GM12865 (cell line): ENCODE measurements around the gene CALR3.
"Not testable (repeated sequence)": the region's sequence is repeated elsewhere in the genome, so short reads cannot be mapped to it uniquely, and the experiment has no call there.

ENCODE experiments used
- DNase-seq: peaks from one replicate; pipeline ENCODE4 v3.0.0; 2010; ENCODE audit warnings: low read depth
- H3K4me3 ChIP-seq: 2 replicates; pipeline ENCODE4 v1.5.1; 2011; ENCODE audit warnings: mild to moderate bottlenecking, low read depth, low read length, control low read depth
- CTCF ChIP-seq: IDR thresholded peaks from 2 replicates; pipeline ENCODE4 v1.5.1; 2011; ENCODE audit warnings: low read length, control low read depth, low read depth, inconsistent platforms; ENCODE audit not compliant: insufficient read depth; ENCODE audit errors: missing control alignments

CALR3 gene, protein sequence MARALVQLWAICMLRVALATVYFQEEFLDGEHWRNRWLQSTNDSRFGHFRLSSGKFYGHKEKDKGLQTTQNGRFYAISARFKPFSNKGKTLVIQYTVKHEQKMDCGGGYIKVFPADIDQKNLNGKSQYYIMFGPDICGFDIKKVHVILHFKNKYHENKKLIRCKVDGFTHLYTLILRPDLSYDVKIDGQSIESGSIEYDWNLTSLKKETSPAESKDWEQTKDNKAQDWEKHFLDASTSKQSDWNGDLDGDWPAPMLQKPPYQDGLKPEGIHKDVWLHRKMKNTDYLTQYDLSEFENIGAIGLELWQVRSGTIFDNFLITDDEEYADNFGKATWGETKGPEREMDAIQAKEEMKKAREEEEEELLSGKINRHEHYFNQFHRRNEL

DNA sequence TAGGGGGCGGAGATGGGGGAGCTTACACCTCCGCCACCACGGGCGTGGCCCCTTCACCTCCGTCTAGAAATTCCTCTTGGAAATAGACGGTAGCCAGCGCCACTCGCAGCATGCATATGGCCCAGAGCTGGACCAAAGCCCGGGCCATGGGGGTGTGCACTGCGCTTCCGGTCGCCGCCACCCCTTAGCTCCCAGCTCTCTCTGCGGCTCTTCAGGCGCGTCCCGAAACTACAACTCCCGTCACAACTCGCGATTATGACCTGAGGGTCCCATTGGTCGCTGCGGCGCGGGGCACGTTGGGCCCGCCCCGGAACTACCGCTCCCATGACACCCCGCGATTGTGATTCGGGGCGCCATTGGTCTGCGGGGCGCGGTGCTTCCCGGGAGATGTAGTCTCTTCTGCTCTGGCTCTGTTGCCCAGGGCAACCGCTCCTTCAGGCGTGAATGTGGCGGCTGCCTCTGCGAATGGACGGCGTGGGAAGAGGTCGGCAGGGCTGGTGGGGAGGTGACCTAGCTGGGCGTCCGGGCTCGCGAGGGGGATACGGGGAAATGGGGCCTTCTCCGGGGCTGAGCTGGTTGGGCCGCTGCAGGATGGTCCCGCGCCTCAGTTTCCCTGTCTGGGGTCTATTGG is at the start of gene CALR3, which contains the start of gene C19orf44:
CALR3 (minus strand) TSS at position 186 of the 631 bp plus-strand sequence; CDS start at position 148, 38 bp downstream.
C19orf44 (plus strand) TSS at position 413 of the 631 bp plus-strand sequence. CDS start 4,399 bp downstream, outside the sequence.
- H3K4me3 ChIP-seq = peak within 1 kb of the TSS; percentile 75
- peak; percentile 99 for DNase-seq
- no peak for TF ChIP-seq CTCF

DNA sequence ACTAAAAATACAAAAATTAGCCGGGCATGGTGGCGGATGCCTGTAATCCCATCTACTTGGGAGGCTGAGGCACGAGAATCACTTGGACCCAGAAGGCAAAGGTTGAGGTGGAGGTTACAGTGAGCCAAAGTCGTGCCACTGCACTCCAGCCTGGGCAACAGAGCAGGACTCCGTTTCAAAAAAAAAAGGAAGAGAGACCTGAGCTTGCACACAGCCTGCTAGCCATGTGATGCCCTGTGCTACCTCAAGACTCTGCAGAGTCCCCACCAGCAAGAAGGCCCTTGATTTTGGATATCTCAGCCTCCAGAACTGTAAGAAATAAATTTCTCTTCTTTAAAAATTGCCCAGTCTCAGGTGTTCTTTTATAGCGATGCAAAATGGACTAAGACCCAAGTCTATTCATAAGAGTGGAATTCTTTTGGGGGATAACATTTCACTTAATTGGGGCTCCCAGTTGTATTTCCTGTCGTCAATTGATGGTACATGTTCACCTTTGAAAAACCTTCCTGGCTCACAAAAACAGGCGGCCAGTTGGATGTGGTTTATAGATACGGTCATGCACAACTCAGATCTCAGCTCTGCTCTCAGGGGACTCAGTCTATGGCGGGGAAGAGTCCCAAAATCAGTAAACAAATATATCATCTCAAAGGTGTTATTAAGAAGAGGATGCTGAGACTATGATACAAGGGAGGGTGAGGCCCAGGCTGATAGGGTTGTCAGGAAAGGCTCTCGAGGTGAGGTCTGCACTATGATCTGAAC is 48.7 kb upstream of the CALR3 start:
- no peak for TF ChIP-seq CTCF
- peak overlapping the region; percentile 15 for H3K4me3 ChIP-seq
- peak; percentile 59 for DNase-seq

GRCh38 chr19:16543734-16544133 is 47.8 kb upstream of the CALR3 start:
- H3K4me3 ChIP-seq = peak overlapping the region; percentile 81
- DNase-seq = not testable (repeated sequence)

- DNase-seq = peak; percentile 23
- TF ChIP-seq CTCF = no peak
- peak overlapping the region; percentile 81 for H3K4me3 ChIP-seq
These were observed 47.0 kb upstream of the CALR3 start for GRCh38 chr19:16542910-16543472.

DNA sequence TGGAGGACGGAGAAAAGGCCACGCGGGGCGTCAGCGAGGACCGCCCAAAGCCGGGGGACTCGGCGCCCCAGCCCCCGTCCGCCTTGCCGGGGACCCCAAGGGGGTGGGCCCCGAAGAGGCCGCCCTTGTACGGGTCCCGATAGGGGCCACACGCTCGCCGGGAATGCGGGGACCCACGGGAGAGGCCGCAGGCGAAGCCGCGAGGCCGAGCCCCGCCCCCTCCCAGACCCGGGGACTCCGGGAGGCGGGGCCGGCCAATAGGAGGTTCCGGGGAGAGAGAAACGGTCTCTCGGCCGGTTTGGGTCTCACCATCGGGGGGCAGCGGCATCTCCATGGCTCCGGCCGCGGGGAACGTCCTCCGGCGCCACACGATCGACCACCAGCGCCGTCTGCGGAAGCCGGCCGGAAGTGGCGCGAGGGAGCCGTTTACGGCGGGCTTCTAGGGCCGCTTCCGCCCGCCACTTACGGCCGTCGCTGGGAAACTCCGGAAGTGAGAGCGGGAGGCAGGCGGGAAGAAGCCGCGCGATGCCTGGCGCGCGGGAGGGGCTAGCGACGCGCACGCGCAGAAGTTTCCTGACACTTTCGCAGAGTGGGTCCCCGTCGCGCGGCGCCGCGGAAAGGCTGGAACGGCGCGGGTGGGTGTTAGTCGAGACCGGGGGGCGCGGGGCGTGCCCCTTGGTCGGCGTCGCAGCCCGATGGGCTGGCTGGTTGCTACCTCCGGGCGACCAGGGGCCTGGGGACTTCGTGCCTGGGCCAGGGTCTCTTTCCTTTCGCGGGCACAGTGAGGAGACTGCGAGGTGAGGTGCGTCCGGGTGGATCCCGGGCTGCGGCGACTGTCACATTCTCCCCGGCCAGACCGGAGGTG is 46.3 kb upstream of the CALR3 start, which contains the start of gene CHERP:
CHERP (minus strand) TSS at position 393 of the 865 bp plus-strand sequence; CDS start at position 334, 59 bp downstream.
- peak; percentile 97 for DNase-seq
- H3K4me3 ChIP-seq = peak within 1 kb of the TSS; percentile 81
- TF ChIP-seq CTCF = peak; percentile 0

DNA sequence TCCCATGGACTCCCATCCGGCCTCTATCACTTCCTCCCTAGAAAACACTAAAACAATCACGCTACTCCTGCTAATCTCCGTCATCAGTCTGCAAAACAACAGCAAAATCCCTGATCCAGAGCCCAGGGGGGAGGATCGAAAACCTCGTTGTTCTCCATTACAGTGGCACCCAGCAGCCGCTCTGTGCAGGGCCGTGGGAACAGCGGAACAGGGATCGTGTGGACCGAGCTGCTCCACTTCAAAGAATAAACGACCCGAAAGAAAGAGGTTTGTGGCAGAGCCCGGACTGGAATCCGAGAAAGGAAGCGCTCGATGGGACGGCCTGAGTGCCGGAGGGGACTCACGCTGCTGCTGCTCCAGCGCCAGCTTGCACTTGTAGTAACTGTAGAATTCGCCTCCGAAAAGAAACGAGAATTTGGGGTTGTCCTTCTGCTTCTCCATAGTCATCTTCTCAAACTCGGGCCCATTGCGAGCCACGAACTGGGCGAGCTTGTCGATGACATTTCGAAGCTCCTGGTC is 45.6 kb upstream of the CALR3 start:
- TF ChIP-seq CTCF = no peak
- peak; percentile 40 for DNase-seq
- peak overlapping the region; percentile 81 for H3K4me3 ChIP-seq
